SK-N-SH treated with all-trans-retinoic acid at 6 μM for 48 hours (cell line): ENCODE results near the gene PRMT2.

Experiments
- ATAC-seq: fragments of 200-7000 bp; cut with Tn5 transposase; 3 replicates; pipeline ENCODE4 v1.9.1; 2020; ENCODE audit warnings: mild to moderate bottlenecking, moderate library complexity
- ARNTL ChIP-seq: fragments of 450-650 bp; formaldehyde crosslinking; IDR thresholded peaks from 2 replicates; pipeline ENCODE4 v1.5.0; 2020; ENCODE audit warnings: low read depth, mild to moderate bottlenecking, moderate library complexity, borderline replicate concordance
- CREB5 ChIP-seq: fragments of 250-450 bp; sonication (Bioruptor Pico); IDR thresholded peaks from 2 replicates; pipeline ENCODE4 v1.5.1; 2020; ENCODE audit warnings: low read depth, mild to moderate bottlenecking, moderate library complexity
- CSDC2 ChIP-seq: fragments of 250-450 bp; sonication (Bioruptor Pico); IDR thresholded peaks from 2 replicates; pipeline ENCODE4 v1.5.0; 2020; ENCODE audit warnings: mild to moderate bottlenecking, moderate library complexity
- ESRRG ChIP-seq: fragments of 250-450 bp; sonication (Bioruptor Pico); IDR thresholded peaks from 2 replicates; pipeline ENCODE4 v1.6.1; 2021; ENCODE audit warnings: mild to moderate bottlenecking
- GLIS3 ChIP-seq: fragments of 250-450 bp; sonication (Bioruptor Pico); IDR thresholded peaks from 2 replicates; pipeline ENCODE4 v1.5.0; 2020; ENCODE audit warnings: mild to moderate bottlenecking, moderate library complexity
- ISL1 ChIP-seq: fragments of 250-450 bp; sonication (Bioruptor Pico); IDR thresholded peaks from 2 replicates; pipeline ENCODE4 v2.1.2; 2022; ENCODE audit warnings: mild to moderate bottlenecking, moderate library complexity
- RARB ChIP-seq: fragments of 250-450 bp; sonication (Bioruptor Pico); IDR thresholded peaks from 2 replicates; pipeline ENCODE4 v1.8.0; 2021; ENCODE audit warnings: mild to moderate bottlenecking, moderate library complexity
- SNAI2 ChIP-seq: fragments of 250-450 bp; sonication (Bioruptor Pico); IDR thresholded peaks from 2 replicates; pipeline ENCODE4 v1.5.0; 2020; ENCODE audit warnings: mild to moderate bottlenecking, moderate library complexity
- TCF4 ChIP-seq: fragments of 250-450 bp; sonication (Bioruptor Pico); IDR thresholded peaks from 2 replicates; pipeline ENCODE4 v1.8.0; 2021; ENCODE audit warnings: mild to moderate bottlenecking, moderate library complexity, borderline replicate concordance
- ZC3H10 ChIP-seq: fragments of 250-450 bp; sonication (Bioruptor Pico); IDR thresholded peaks from 2 replicates; pipeline ENCODE4 v1.5.1; 2021; ENCODE audit warnings: mild to moderate bottlenecking, moderate library complexity
- ZFP3 ChIP-seq: fragments of 250-450 bp; sonication (Bioruptor Pico); IDR thresholded peaks from 2 replicates; pipeline ENCODE4 v1.5.0; 2020; ENCODE audit warnings: mild to moderate bottlenecking, moderate library complexity
- ZNF70 ChIP-seq: fragments of 450-650 bp; formaldehyde crosslinking; IDR thresholded peaks from 2 replicates; pipeline ENCODE4 v1.5.0; 2020; ENCODE audit warnings: mild to moderate bottlenecking, moderate library complexity
- ZNF8 ChIP-seq: fragments of 450-650 bp; formaldehyde crosslinking; IDR thresholded peaks from 2 replicates; pipeline ENCODE4 v1.5.0; 2020; ENCODE audit warnings: mild to moderate bottlenecking, moderate library complexity
- TF ChIP-seq, protein P1 (sequence below): fragments of 250-450 bp; sonication (Bioruptor Pico); IDR thresholded peaks from 2 replicates; pipeline ENCODE4 v1.8.0; 2020; ENCODE audit warnings: mild to moderate bottlenecking, moderate library complexity, borderline replicate concordance
- TF ChIP-seq, protein P2 (sequence below): fragments of 250-450 bp; sonication (Bioruptor Pico); IDR thresholded peaks from 2 replicates; pipeline ENCODE4 v1.5.0; 2020; ENCODE audit warnings: mild to moderate bottlenecking, moderate library complexity
- TF ChIP-seq, protein P3 (sequence below): fragments of 250-450 bp; sonication (Bioruptor Pico); IDR thresholded peaks from 2 replicates; pipeline ENCODE4 v1.8.0; 2021; ENCODE audit warnings: low read depth, mild to moderate bottlenecking, moderate library complexity, borderline replicate concordance

The PRMT2 gene

DNA sequence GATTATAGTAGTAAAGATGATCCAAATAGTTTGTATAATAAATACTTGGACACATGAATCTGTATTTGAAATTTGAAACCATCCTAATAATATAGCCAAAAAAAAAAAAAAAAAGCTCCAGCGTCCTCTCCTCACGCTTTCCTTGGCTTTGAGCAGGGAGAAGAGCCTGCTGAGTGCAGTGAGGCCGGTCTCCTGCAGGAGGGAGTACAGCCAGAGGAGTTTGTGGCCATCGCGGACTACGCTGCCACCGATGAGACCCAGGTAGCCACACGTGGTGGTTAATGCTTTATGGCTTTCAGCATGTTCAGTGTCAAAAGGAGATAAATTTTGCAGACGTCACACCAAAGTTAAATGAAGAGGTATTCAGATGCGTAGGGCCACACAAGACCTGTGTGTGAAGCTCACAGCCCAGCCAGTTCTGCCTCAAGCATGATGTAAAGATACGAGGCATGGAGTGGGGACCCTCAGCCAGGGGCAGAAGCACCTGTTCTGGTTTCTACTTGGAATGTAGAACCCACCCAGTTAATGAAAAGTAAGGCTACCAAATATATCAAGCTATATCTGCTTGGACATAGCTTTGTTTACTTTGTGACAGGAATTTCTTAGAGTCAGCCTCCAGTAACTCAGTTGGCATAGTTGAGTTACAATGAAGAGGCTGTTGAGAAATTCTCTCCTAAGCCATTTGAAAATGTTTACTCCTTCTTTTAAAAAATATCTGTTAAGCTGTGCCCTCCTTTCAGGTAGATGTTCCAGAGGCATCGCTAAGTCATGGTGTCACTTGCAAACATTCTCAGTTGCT lies 8.1 kb downstream of the PRMT2 start:
- TF ChIP-seq SNAI2 (CRISPR knock-in tag) (no peak), ZNF70 (CRISPR knock-in tag) (no peak), TCF4 (no peak), RARB (CRISPR knock-in tag) (no peak), CSDC2 (CRISPR knock-in tag) (no peak)
- ATAC-seq = no peak

DNA sequence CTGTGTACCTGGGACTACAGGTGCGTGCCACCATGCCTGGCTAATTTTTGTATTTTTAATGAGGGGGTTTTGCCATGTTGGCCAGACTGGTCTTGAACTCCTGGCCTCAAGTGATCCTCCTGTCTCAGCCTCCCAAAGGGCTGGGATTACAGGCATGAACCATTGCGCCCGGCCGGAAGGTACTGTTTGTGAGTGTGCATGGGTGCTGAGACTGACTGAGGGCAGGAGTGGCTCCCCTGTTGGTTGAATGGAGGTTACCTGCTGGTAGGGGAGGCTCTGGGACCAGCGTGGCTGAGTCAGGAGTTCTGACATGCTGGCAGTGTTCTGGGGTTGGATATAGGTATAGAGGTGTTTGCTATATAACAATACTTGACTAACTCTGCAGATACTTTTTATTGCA lies 10.4 kb downstream of the PRMT2 start:
- TF ChIP-seq ZNF8 (CRISPR knock-in tag) (no peak), GLIS3 (CRISPR knock-in tag) (no peak), ESRRG (CRISPR knock-in tag) (no peak), ISL1 (CRISPR knock-in tag) (no peak), ZC3H10 (CRISPR knock-in tag) (no peak)
- no peak for ATAC-seq

- TF ChIP-seq ZNF70 (CRISPR knock-in tag) = no peak
- TF ChIP-seq SNAI2 (CRISPR knock-in tag) = no peak
- TF ChIP-seq CREB5 = no peak
- TF ChIP-seq ZNF8 (CRISPR knock-in tag) = no peak
- no peak for TF ChIP-seq ARNTL (CRISPR knock-in tag)
- TF ChIP-seq, protein P1, sequence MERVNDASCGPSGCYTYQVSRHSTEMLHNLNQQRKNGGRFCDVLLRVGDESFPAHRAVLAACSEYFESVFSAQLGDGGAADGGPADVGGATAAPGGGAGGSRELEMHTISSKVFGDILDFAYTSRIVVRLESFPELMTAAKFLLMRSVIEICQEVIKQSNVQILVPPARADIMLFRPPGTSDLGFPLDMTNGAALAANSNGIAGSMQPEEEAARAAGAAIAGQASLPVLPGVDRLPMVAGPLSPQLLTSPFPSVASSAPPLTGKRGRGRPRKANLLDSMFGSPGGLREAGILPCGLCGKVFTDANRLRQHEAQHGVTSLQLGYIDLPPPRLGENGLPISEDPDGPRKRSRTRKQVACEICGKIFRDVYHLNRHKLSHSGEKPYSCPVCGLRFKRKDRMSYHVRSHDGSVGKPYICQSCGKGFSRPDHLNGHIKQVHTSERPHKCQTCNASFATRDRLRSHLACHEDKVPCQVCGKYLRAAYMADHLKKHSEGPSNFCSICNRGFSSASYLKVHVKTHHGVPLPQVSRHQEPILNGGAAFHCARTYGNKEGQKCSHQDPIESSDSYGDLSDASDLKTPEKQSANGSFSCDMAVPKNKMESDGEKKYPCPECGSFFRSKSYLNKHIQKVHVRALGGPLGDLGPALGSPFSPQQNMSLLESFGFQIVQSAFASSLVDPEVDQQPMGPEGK = no peak
- ATAC-seq = no peak
Observed at GRCh38 chr21:46646541-46647154, 11.2 kb downstream of the PRMT2 start.

DNA sequence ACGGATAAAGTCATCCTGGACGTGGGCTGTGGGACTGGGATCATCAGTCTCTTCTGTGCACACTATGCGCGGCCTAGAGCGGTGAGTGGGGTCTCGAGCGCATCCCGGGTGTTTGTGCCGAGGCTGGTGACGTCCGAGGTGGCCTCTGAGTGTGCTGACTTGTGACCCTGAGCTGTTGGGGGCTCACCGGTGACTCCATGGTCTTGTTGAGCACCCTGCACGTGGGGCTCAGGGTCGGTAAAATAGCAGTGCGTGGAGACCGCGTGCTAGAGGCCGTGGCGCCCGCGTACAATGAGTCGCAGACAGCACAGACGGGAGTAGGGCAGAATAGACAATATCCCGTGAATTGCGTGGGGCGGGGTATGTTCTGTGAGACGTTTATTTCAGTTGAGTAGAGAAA lies 13.1 kb downstream of the PRMT2 start:
- TF ChIP-seq, protein P2, sequence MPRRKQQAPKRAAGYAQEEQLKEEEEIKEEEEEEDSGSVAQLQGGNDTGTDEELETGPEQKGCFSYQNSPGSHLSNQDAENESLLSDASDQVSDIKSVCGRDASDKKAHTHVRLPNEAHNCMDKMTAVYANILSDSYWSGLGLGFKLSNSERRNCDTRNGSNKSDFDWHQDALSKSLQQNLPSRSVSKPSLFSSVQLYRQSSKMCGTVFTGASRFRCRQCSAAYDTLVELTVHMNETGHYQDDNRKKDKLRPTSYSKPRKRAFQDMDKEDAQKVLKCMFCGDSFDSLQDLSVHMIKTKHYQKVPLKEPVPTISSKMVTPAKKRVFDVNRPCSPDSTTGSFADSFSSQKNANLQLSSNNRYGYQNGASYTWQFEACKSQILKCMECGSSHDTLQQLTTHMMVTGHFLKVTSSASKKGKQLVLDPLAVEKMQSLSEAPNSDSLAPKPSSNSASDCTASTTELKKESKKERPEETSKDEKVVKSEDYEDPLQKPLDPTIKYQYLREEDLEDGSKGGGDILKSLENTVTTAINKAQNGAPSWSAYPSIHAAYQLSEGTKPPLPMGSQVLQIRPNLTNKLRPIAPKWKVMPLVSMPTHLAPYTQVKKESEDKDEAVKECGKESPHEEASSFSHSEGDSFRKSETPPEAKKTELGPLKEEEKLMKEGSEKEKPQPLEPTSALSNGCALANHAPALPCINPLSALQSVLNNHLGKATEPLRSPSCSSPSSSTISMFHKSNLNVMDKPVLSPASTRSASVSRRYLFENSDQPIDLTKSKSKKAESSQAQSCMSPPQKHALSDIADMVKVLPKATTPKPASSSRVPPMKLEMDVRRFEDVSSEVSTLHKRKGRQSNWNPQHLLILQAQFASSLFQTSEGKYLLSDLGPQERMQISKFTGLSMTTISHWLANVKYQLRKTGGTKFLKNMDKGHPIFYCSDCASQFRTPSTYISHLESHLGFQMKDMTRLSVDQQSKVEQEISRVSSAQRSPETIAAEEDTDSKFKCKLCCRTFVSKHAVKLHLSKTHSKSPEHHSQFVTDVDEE = no peak
- TF ChIP-seq SNAI2 (CRISPR knock-in tag) (no peak), RARB (CRISPR knock-in tag) (no peak), ESRRG (CRISPR knock-in tag) (no peak), ZFP3 (no peak), GLIS3 (CRISPR knock-in tag) (no peak)
- TF ChIP-seq, protein P3, sequence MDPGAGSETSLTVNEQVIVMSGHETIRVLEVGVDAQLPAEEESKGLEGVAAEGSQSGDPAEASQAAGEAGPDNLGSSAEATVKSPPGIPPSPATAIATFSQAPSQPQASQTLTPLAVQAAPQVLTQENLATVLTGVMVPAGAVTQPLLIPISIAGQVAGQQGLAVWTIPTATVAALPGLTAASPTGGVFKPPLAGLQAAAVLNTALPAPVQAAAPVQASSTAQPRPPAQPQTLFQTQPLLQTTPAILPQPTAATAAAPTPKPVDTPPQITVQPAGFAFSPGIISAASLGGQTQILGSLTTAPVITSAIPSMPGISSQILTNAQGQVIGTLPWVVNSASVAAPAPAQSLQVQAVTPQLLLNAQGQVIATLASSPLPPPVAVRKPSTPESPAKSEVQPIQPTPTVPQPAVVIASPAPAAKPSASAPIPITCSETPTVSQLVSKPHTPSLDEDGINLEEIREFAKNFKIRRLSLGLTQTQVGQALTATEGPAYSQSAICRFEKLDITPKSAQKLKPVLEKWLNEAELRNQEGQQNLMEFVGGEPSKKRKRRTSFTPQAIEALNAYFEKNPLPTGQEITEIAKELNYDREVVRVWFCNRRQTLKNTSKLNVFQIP (CRISPR knock-in tag) = no peak
- TF ChIP-seq, protein P1 = no peak
- ATAC-seq = no peak
